Measurements from ENCODE around the gene NOC4L.

NOC4L gene

GRCh38 chr12:132188916-132189325 is 44.7 kb downstream of the NOC4L start:
- Histone ChIP-seq H3K4me1 (ENCODE audit: insufficient read depth, insufficient read length) (peaks cover 25% of the 10 kb centered on the region), H3K9ac (ENCODE audit: insufficient read length, low read depth) (peak overlapping the region; percentile 88), H3K4me3 (ENCODE audit: insufficient read length, low read depth) (peak overlapping the region; percentile 65), H3K9me3 (ENCODE audit: insufficient read depth, low read length) (peaks cover 11% of the 10 kb centered on the region), H3K36me3 (ENCODE audit: insufficient read depth, insufficient read length, low read length) (no peaks in the 10 kb centered on the region), H3K27me3 (ENCODE audit: insufficient read depth, insufficient read length) (peaks cover 85% of the 10 kb centered on the region)
- DNase-seq (ENCODE audit: low read depth, low spot score): no peak
- TF ChIP-seq YY1 (IDR thresholded peaks at IDR 0.05; ENCODE audit: insufficient read depth, insufficient read length) (no peak), SUZ12 (IDR thresholded peaks at IDR 0.05; ENCODE audit: extremely low read depth, insufficient read depth, insufficient read length) (no peak), ZNF274 (IDR thresholded peaks at IDR 0.05; ENCODE audit: low read depth, low read length) (no peak)

- Histone ChIP-seq H3K4me3 (ENCODE audit: insufficient read length, low read depth) (peak overlapping the region; percentile 65), H3K4me1 (ENCODE audit: insufficient read depth, insufficient read length) (peaks cover 25% of the 10 kb centered on the region), H3K27me3 (ENCODE audit: insufficient read depth, insufficient read length) (peaks cover 85% of the 10 kb centered on the region), H3K36me3 (ENCODE audit: insufficient read depth, insufficient read length, low read length) (no peaks in the 10 kb centered on the region), H3K9ac (ENCODE audit: insufficient read length, low read depth) (peak overlapping the region; percentile 88), H3K9me3 (ENCODE audit: insufficient read depth, low read length) (peaks cover 17% of the 10 kb centered on the region)
- no peak for DNase-seq (ENCODE audit: low read depth, low spot score)
- TF ChIP-seq SUZ12 (IDR thresholded peaks at IDR 0.05; ENCODE audit: extremely low read depth, insufficient read depth, insufficient read length) (no peak), ZNF274 (IDR thresholded peaks at IDR 0.05; ENCODE audit: low read depth, low read length) (no peak), YY1 (IDR thresholded peaks at IDR 0.05; ENCODE audit: insufficient read depth, insufficient read length) (no peak)
These were observed 45.2 kb downstream of the NOC4L start for GRCh38 chr12:132189378-132190011.

GRCh38 chr12:132190012-132190755 is 45.9 kb downstream of the NOC4L start:
- TF ChIP-seq YY1 (IDR thresholded peaks at IDR 0.05; ENCODE audit: insufficient read depth, insufficient read length): no peak
- no peak for TF ChIP-seq SUZ12 (IDR thresholded peaks at IDR 0.05; ENCODE audit: extremely low read depth, insufficient read depth, insufficient read length)
- no peak for TF ChIP-seq ZNF274 (IDR thresholded peaks at IDR 0.05; ENCODE audit: low read depth, low read length)
- Histone ChIP-seq H3K4me1 (ENCODE audit: insufficient read depth, insufficient read length) (peaks cover 25% of the 10 kb centered on the region), H3K27me3 (ENCODE audit: insufficient read depth, insufficient read length) (peaks cover 85% of the 10 kb centered on the region), H3K4me3 (ENCODE audit: insufficient read length, low read depth) (peak overlapping the region; percentile 65), H3K9ac (ENCODE audit: insufficient read length, low read depth) (peak overlapping the region; percentile 80), H3K36me3 (ENCODE audit: insufficient read depth, insufficient read length, low read length) (no peaks in the 10 kb centered on the region), H3K9me3 (ENCODE audit: insufficient read depth, low read length) (peaks cover 19% of the 10 kb centered on the region)
- no peak for DNase-seq (ENCODE audit: low read depth, low spot score)

GRCh38 chr12:132190834-132191500 is 46.7 kb downstream of the NOC4L start:
- Histone ChIP-seq H3K4me1 (ENCODE audit: insufficient read depth, insufficient read length) (peaks cover 23% of the 10 kb centered on the region), H3K36me3 (ENCODE audit: insufficient read depth, insufficient read length, low read length) (no peaks in the 10 kb centered on the region), H3K9ac (ENCODE audit: insufficient read length, low read depth) (no peak overlapping the region), H3K4me3 (ENCODE audit: insufficient read length, low read depth) (no peak overlapping the region), H3K9me3 (ENCODE audit: insufficient read depth, low read length) (peaks cover 19% of the 10 kb centered on the region), H3K27me3 (ENCODE audit: insufficient read depth, insufficient read length) (peaks cover 81% of the 10 kb centered on the region)
- DNase-seq (ENCODE audit: low read depth, low spot score): no peak
- TF ChIP-seq YY1 (IDR thresholded peaks at IDR 0.05; ENCODE audit: insufficient read depth, insufficient read length) (no peak), ZNF274 (IDR thresholded peaks at IDR 0.05; ENCODE audit: low read depth, low read length) (no peak), SUZ12 (IDR thresholded peaks at IDR 0.05; ENCODE audit: extremely low read depth, insufficient read depth, insufficient read length) (no peak)

- no peaks in the 10 kb centered on the region for H3K36me3 ChIP-seq (ENCODE audit: insufficient read depth, insufficient read length, low read length)
- H3K4me1 ChIP-seq (ENCODE audit: insufficient read depth, insufficient read length): peaks cover 20% of the 10 kb centered on the region
- no peak overlapping the region for H3K4me3 ChIP-seq (ENCODE audit: insufficient read length, low read depth)
- DNase-seq (ENCODE audit: low read depth, low spot score): no peak
- peaks cover 19% of the 10 kb centered on the region for H3K9me3 ChIP-seq (ENCODE audit: insufficient read depth, low read length)
- H3K9ac ChIP-seq (ENCODE audit: insufficient read length, low read depth): no peak overlapping the region
- peaks cover 83% of the 10 kb centered on the region for H3K27me3 ChIP-seq (ENCODE audit: insufficient read depth, insufficient read length)
- TF ChIP-seq YY1 (IDR thresholded peaks at IDR 0.05; ENCODE audit: insufficient read depth, insufficient read length) (no peak), SUZ12 (IDR thresholded peaks at IDR 0.05; ENCODE audit: extremely low read depth, insufficient read depth, insufficient read length) (no peak), ZNF274 (IDR thresholded peaks at IDR 0.05; ENCODE audit: low read depth, low read length) (no peak)
These were observed 47.7 kb downstream of the NOC4L start for GRCh38 chr12:132191715-132192553.

GRCh38 chr12:132194056-132194455 is 49.8 kb downstream of the NOC4L start:
- peak; percentile 32 for DNase-seq (ENCODE audit: low read depth, low spot score)
- peaks cover 12% of the 10 kb centered on the region for H3K4me1 ChIP-seq (ENCODE audit: insufficient read depth, insufficient read length)
- H3K4me3 ChIP-seq (ENCODE audit: insufficient read length, low read depth): no peak overlapping the region
- no peaks in the 10 kb centered on the region for H3K36me3 ChIP-seq (ENCODE audit: insufficient read depth, insufficient read length, low read length)
- H3K27me3 ChIP-seq (ENCODE audit: insufficient read depth, insufficient read length): peaks cover 78% of the 10 kb centered on the region
- TF ChIP-seq YY1 (IDR thresholded peaks at IDR 0.05; ENCODE audit: insufficient read depth, insufficient read length) (no peak), SUZ12 (IDR thresholded peaks at IDR 0.05; ENCODE audit: extremely low read depth, insufficient read depth, insufficient read length) (no peak), ZNF274 (IDR thresholded peaks at IDR 0.05; ENCODE audit: low read depth, low read length) (no peak)
- no peak overlapping the region for H3K9ac ChIP-seq (ENCODE audit: insufficient read length, low read depth)
- H3K9me3 ChIP-seq (ENCODE audit: insufficient read depth, low read length): peaks cover 19% of the 10 kb centered on the region

All from NT2/D1 (cell line).